Endothelial cell (in vitro differentiated cells): ENCODE results near the gene CCDC167. TPM values are rescaled to one million over a fixed set of nuclear protein-coding genes. Genes with fewer than 3 reads are reported as not detected.

Source experiments
- DNase-seq: peaks from one replicate; pipeline ENCODE4 v3.0.0; 2021; ENCODE audit warnings: low spot score
- H3K27ac Mint-ChIP-seq: one replicate; pipeline ENCODE4 v1.8.0; 2021; ENCODE audit warnings: mixed read lengths, inconsistent platforms; ENCODE audit not compliant: unreplicated experiment
- H3K27me3 Mint-ChIP-seq: one replicate; pipeline ENCODE4 v1.8.0; 2021; ENCODE audit warnings: mild to moderate bottlenecking, moderate library complexity, mixed read lengths, inconsistent platforms; ENCODE audit not compliant: unreplicated experiment
- H3K36me3 Mint-ChIP-seq: one replicate; pipeline ENCODE4 v1.8.0; 2021; ENCODE audit warnings: mild to moderate bottlenecking, low read depth, mixed read lengths, inconsistent platforms; ENCODE audit not compliant: unreplicated experiment
- H3K4me1 Mint-ChIP-seq: one replicate; pipeline ENCODE4 v1.8.0; 2021; ENCODE audit warnings: mild to moderate bottlenecking, mixed read lengths, inconsistent platforms; ENCODE audit not compliant: unreplicated experiment
- H3K4me3 Mint-ChIP-seq: one replicate; pipeline ENCODE4 v1.8.0; 2021; ENCODE audit warnings: mild to moderate bottlenecking, mixed read lengths, inconsistent platforms; ENCODE audit not compliant: unreplicated experiment
- H3K9me3 Mint-ChIP-seq: one replicate; pipeline ENCODE4 v1.8.0; 2021; ENCODE audit warnings: mixed read lengths, inconsistent platforms; ENCODE audit not compliant: unreplicated experiment
- CTCF ChIP-seq: fragments of 200-600 bp; sonication (generic); IDR thresholded peaks from one replicate; pipeline ENCODE4 v1.5.0; 2021; ENCODE audit warnings: antibody characterized with exemption; ENCODE audit not compliant: unreplicated experiment
- total RNA-seq: library from RNA; stranded (reverse); fragmentation: NEBNext Ultra II Directional; extraction: Animal tissue kit (Norgen Biotek cat#: 25700); gene quantifications from one replicate; pipeline ENCODE4 v1.2.1, GENCODE V29; 2021; ENCODE audit not compliant: unreplicated experiment

Gene CCDC167
- total RNA-seq, 1 donor from 2014 or later: 38.0 TPM

DNA sequence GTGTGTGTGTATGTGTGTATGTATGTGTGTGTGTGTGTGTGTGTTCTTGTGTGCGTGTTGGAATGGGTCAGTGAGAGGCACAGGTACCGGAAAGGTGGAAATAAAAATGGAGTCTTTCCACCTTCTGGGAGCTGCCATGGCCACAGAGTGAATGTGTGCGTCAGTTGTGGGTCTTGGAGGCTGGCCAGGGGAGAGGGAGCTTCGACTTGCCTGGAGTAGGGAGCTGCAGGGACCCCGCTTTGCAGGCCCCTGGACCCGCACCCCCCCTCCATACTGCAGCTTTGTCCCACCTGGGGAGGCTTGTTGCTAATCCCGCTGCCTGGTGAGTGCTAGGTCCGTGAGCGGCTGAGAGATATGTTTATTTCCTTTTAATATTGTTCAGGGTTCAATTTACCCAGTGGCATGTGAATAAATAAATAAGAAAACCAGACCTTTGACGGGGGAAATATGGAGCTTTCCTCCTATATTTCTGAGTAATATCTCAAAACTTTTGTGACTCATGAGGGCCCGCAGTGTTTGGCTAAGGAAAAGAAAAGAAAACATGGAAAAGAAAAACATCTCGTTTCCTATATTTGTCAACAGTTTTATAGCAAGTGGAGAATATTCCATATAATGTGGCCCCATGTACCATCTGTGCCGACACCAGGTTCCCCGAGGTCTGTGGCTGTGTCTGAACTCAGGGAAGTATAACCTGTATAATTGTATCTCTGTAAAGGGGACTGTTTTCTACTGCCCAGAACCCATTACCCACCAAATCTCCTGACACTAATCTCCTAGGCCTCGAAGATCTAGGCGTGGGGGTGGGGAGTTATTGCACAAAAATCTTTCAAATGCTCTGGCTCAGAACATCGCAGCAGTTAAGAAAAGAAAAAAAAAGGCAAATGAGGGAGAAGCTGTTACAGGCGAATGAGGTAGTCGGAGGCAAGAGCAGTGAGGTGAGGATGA lies 24.6 kb upstream of the CCDC167 start:
- H3K9me3 Mint-ChIP-seq: no peaks in the 10 kb centered on the region
- no peak for DNase-seq
- TF ChIP-seq CTCF: no peak

GRCh38 chr6:37523412-37523811 lies 23.7 kb upstream of the CCDC167 start:
- H3K4me1 Mint-ChIP-seq: no peaks in the 10 kb centered on the region
- no peak for TF ChIP-seq CTCF
- no peak for DNase-seq
- peaks cover 1% of the 10 kb centered on the region for H3K27me3 Mint-ChIP-seq
- no peaks in the 10 kb centered on the region for H3K9me3 Mint-ChIP-seq
- no peak overlapping the region for H3K4me3 Mint-ChIP-seq
- no peaks in the 10 kb centered on the region for H3K36me3 Mint-ChIP-seq
- H3K27ac Mint-ChIP-seq: no peak overlapping the region

More for the DNA sequence above, 24.6 kb upstream of the CCDC167 start:
- H3K36me3 Mint-ChIP-seq: no peaks in the 10 kb centered on the region
- H3K27me3 Mint-ChIP-seq: peaks cover 1% of the 10 kb centered on the region
- no peak overlapping the region for H3K4me3 Mint-ChIP-seq
- no peaks in the 10 kb centered on the region for H3K4me1 Mint-ChIP-seq
- H3K27ac Mint-ChIP-seq: no peak overlapping the region

GRCh38 chr6:37522836-37523235 lies 23.1 kb upstream of the CCDC167 start:
- no peak for TF ChIP-seq CTCF
- Mint-ChIP-seq H3K27me3 (peaks cover 1% of the 10 kb centered on the region), H3K4me3 (no peak overlapping the region), H3K36me3 (no peaks in the 10 kb centered on the region), H3K9me3 (no peaks in the 10 kb centered on the region), H3K27ac (no peak overlapping the region), H3K4me1 (no peaks in the 10 kb centered on the region)
- DNase-seq: no peak

- Mint-ChIP-seq H3K4me3 (no peak overlapping the region), H3K27me3 (peaks cover 3% of the 10 kb centered on the region), H3K9me3 (no peaks in the 10 kb centered on the region), H3K36me3 (no peaks in the 10 kb centered on the region), H3K27ac (no peak overlapping the region), H3K4me1 (no peaks in the 10 kb centered on the region)
- TF ChIP-seq CTCF: no peak
- DNase-seq: no peak
Observed at GRCh38 chr6:37521674-37522073, 22.0 kb upstream of the CCDC167 start.

- H3K27ac Mint-ChIP-seq: no peak overlapping the region
- no peaks in the 10 kb centered on the region for H3K36me3 Mint-ChIP-seq
- peaks cover 3% of the 10 kb centered on the region for H3K27me3 Mint-ChIP-seq
- DNase-seq: no peak
- TF ChIP-seq CTCF: no peak
- no peak overlapping the region for H3K4me3 Mint-ChIP-seq
- H3K9me3 Mint-ChIP-seq: no peaks in the 10 kb centered on the region
- H3K4me1 Mint-ChIP-seq: no peaks in the 10 kb centered on the region
Observed at GRCh38 chr6:37520926-37521325, 21.2 kb upstream of the CCDC167 start.
